ENCODE data around the gene MAGI2.

MAGI2 gene

DNA sequence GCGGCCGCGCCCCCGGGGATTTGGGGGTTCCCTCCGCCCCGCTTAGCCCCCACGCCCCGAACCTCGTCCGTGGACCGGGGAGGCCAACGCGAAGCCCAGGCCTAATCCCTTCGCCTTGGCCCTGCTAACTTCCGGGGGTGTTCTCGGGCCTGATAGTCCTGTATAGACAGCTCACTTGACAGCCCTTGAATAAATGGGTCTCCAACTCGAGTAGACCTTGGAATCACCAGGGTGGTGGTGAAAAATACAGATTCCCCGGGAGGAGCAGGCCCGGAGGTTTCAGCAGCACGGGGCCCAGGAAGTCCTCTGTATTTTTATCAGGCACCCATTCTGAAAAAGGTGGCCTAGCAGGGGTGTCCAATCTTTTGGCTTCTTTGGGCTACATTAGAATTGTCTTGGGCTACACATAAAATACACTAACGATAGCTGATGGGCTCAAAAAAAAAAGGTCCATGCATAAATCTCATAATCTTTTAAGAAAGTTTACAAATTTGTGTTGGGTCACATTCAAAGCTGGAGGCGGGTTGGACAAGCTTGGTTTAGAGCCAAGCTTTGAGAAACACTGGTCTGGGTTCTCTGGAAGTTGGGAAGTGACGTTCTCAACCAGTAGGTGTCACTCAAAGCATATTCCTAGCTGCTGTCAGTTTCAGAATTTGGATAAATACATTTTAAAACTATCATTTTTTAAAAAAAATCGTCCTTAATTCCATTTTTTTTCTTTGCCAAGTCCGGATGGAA lies 1433.2 kb downstream of the MAGI2 start:
- peak overlapping the region; percentile 67 for H2AFZ ChIP-seq (ENCODE audit: low read length)
- H3K9me2 ChIP-seq (replicated peaks; ENCODE audit: low read depth, low read length), result no peaks in the 10 kb centered on the region
- H3K9ac ChIP-seq (ENCODE audit: low read depth, low read length, poor library complexity, severe bottlenecking), result peak overlapping the region; percentile 60
- H3K36me3 ChIP-seq (ENCODE audit: insufficient read depth, low read length), result no peaks in the 10 kb centered on the region
- peak overlapping the region; percentile 74 for H3K4me2 ChIP-seq (ENCODE audit: low read depth, low read length, poor library complexity, severe bottlenecking)
- peaks cover 4% of the 10 kb centered on the region; the same call in 1 of the 2 replicates for H3F3A ChIP-seq (ENCODE audit: low read depth)
- peaks cover 7% of the 10 kb centered on the region for H3K4me1 ChIP-seq (ENCODE audit: insufficient read depth, low read length, poor library complexity, severe bottlenecking)
- no peaks in the 10 kb centered on the region for H4K20me1 ChIP-seq (ENCODE audit: insufficient read depth, low read length, poor library complexity, severe bottlenecking)
- no peaks in the 10 kb centered on the region for H3K9me3 ChIP-seq (ENCODE audit: insufficient read depth, low read depth, low read length)
- no peaks in the 10 kb centered on the region for H3K79me2 ChIP-seq (ENCODE audit: insufficient read depth, low read length)
- no peaks in the 10 kb centered on the region for H3K27me3 ChIP-seq (ENCODE audit: insufficient read depth, low read length, poor library complexity, severe bottlenecking)
- TF ChIP-seq, protein P1, sequence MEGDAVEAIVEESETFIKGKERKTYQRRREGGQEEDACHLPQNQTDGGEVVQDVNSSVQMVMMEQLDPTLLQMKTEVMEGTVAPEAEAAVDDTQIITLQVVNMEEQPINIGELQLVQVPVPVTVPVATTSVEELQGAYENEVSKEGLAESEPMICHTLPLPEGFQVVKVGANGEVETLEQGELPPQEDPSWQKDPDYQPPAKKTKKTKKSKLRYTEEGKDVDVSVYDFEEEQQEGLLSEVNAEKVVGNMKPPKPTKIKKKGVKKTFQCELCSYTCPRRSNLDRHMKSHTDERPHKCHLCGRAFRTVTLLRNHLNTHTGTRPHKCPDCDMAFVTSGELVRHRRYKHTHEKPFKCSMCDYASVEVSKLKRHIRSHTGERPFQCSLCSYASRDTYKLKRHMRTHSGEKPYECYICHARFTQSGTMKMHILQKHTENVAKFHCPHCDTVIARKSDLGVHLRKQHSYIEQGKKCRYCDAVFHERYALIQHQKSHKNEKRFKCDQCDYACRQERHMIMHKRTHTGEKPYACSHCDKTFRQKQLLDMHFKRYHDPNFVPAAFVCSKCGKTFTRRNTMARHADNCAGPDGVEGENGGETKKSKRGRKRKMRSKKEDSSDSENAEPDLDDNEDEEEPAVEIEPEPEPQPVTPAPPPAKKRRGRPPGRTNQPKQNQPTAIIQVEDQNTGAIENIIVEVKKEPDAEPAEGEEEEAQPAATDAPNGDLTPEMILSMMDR (conservative IDR thresholded peaks at IDR 0.05; ENCODE audit: low read length), result peak; percentile 76
- TF ChIP-seq EZH2phosphoT487 (IDR thresholded peaks at IDR 0.05; ENCODE audit: borderline replicate concordance), result no peak
- peak overlapping the region; percentile 69 for H3K4me3 ChIP-seq (ENCODE audit: low read length, poor library complexity, severe bottlenecking)

DNA sequence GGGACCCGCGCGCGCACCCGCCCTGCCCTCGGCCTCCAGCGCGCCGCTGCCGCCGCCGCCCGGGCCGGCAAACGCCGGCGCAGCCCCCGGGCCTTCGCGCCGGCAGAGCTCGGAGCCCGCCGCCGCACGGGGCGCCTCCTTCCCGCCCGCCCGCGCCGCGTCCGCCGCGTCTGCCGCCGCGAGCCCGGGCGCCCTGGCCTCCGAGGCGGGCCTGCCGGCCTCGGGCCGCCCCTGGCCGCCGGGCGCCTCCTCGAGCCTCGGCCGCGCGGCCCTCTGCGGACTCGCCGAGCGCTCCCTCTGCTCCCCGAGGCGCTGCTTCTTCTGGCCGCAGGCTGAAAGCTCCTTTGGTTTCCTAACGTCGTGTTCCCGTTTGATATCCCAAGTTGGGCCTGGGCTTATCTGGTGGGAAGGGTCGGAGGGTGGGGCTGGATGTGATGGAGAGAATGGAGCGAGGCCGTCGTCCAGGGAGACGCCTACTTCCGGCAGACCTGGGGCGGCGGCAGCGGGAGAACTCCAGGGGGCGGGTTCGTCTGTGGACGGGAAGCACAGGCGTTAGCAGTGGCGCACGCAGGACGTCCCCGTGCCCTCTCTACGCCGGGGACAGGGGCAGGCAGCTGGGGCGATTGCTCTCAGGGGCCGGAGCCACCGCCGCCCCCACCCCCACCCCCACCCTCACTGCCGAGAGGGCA lies 1433.9 kb downstream of the MAGI2 start:
- no peaks in the 10 kb centered on the region for H3K9me3 ChIP-seq (ENCODE audit: insufficient read depth, low read depth, low read length)
- peak overlapping the region; percentile 73 for H3K4me3 ChIP-seq (ENCODE audit: low read length, poor library complexity, severe bottlenecking)
- no peak overlapping the region for H3K9ac ChIP-seq (ENCODE audit: low read depth, low read length, poor library complexity, severe bottlenecking)
- TF ChIP-seq, protein P1 (conservative IDR thresholded peaks at IDR 0.05; ENCODE audit: low read length), result no peak
- no peak for TF ChIP-seq EZH2phosphoT487 (IDR thresholded peaks at IDR 0.05; ENCODE audit: borderline replicate concordance)
- H3K4me2 ChIP-seq (ENCODE audit: low read depth, low read length, poor library complexity, severe bottlenecking), result peak overlapping the region; percentile 74
- no peaks in the 10 kb centered on the region for H3K36me3 ChIP-seq (ENCODE audit: insufficient read depth, low read length)
- no peaks in the 10 kb centered on the region for H3K79me2 ChIP-seq (ENCODE audit: insufficient read depth, low read length)
- no peaks in the 10 kb centered on the region for H3K27me3 ChIP-seq (ENCODE audit: insufficient read depth, low read length, poor library complexity, severe bottlenecking)
- H4K20me1 ChIP-seq (ENCODE audit: insufficient read depth, low read length, poor library complexity, severe bottlenecking), result no peaks in the 10 kb centered on the region
- H2AFZ ChIP-seq (ENCODE audit: low read length), result peak overlapping the region; percentile 75
- H3F3A ChIP-seq (ENCODE audit: low read depth), result peaks cover 4% of the 10 kb centered on the region; the same call in 1 of the 2 replicates
- no peaks in the 10 kb centered on the region for H3K9me2 ChIP-seq (replicated peaks; ENCODE audit: low read depth, low read length)
- H3K4me1 ChIP-seq (ENCODE audit: insufficient read depth, low read length, poor library complexity, severe bottlenecking), result peaks cover 7% of the 10 kb centered on the region

DNA sequence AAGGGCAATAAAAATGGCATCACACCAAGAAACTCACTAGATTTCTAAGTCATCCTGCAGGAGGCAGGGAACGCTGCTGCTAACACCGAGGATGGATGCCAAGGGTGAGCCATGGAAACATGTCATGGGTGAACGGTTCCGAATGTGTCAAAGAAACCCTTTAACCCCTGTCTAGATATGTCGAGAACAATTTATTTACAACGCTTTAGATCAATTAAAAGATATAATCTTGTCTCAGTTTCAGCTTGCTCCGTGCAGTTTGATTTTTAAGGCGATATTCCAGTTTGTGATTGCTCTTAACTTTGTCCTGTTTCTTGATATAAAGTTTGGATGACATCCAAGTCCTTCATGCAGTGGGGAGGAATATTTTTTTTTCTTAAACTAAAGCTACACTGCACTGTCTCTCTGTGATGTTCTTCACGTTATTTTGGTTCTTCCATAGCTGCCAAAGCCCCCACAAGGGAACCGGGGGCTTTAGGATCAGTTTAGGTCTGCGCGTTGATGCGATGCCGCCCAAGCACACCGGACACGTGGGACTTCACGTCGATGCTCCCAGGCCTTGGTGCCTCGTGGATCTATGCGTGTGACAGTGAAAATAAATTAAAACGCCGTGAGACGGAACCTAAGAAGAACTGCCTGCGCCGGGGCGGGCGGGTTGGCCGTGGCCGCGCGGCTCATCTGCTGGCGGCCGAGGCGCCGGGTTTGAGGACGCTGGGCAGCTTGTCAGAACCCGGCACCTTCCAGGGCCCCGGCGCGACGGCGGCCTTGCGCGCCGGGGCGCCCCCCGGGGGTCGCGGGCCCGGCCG lies 1434.6 kb downstream of the MAGI2 start:
- H3K79me2 ChIP-seq (ENCODE audit: insufficient read depth, low read length), result no peaks in the 10 kb centered on the region
- H3K9ac ChIP-seq (ENCODE audit: low read depth, low read length, poor library complexity, severe bottlenecking), result peak overlapping the region; percentile 55
- H3F3A ChIP-seq (ENCODE audit: low read depth), result peaks cover 4% of the 10 kb centered on the region; the same call in 1 of the 2 replicates
- H3K9me2 ChIP-seq (replicated peaks; ENCODE audit: low read depth, low read length), result no peaks in the 10 kb centered on the region
- H3K36me3 ChIP-seq (ENCODE audit: insufficient read depth, low read length), result no peaks in the 10 kb centered on the region
- TF ChIP-seq EZH2phosphoT487 (IDR thresholded peaks at IDR 0.05; ENCODE audit: borderline replicate concordance), result no peak
- TF ChIP-seq, protein P1 (conservative IDR thresholded peaks at IDR 0.05; ENCODE audit: low read length), result no peak
- H2AFZ ChIP-seq (ENCODE audit: low read length), result peak overlapping the region; percentile 75
- no peaks in the 10 kb centered on the region for H3K27me3 ChIP-seq (ENCODE audit: insufficient read depth, low read length, poor library complexity, severe bottlenecking)
- no peaks in the 10 kb centered on the region for H4K20me1 ChIP-seq (ENCODE audit: insufficient read depth, low read length, poor library complexity, severe bottlenecking)
- peak overlapping the region; percentile 74 for H3K4me3 ChIP-seq (ENCODE audit: low read length, poor library complexity, severe bottlenecking)
- no peaks in the 10 kb centered on the region for H3K9me3 ChIP-seq (ENCODE audit: insufficient read depth, low read depth, low read length)
- H3K4me2 ChIP-seq (ENCODE audit: low read depth, low read length, poor library complexity, severe bottlenecking), result peak overlapping the region; percentile 60
- peaks cover 7% of the 10 kb centered on the region for H3K4me1 ChIP-seq (ENCODE audit: insufficient read depth, low read length, poor library complexity, severe bottlenecking)

Data from Loucy (cell line).